ENCODE measurements around the gene RHBDD3.
A peak's percentile ranks its signal among the peaks of the same experiment; 100 is the strongest.

RHBDD3 gene

GRCh38 chr22:29269230-29269604 lies 1.4 kb upstream of the RHBDD3 start:
- DNase-seq (ENCODE audit: low spot score) = no peak

GRCh38 chr22:29268511-29269229 lies 889 bp upstream of the RHBDD3 start:
- peak; percentile 53 for DNase-seq (ENCODE audit: low spot score)

- no peak for DNase-seq (ENCODE audit: low spot score)
Measured at GRCh38 chr22:29267462-29267857, 321 bp downstream of the RHBDD3 start.

GRCh38 chr22:29266564-29267461 lies 968 bp downstream of the RHBDD3 start:
- DNase-seq (ENCODE audit: low spot score) = no peak

- DNase-seq (ENCODE audit: low spot score) = no peak
Measured at GRCh38 chr22:29265929-29266328, 1.9 kb downstream of the RHBDD3 start.

- DNase-seq (ENCODE audit: low spot score) = no peak
Measured at GRCh38 chr22:29265305-29265704, 2.5 kb downstream of the RHBDD3 start.

GRCh38 chr22:29263791-29264276 lies 3.9 kb downstream of the RHBDD3 start:
- no peak for DNase-seq (ENCODE audit: low spot score)

- DNase-seq (ENCODE audit: low spot score) = no peak
Measured at GRCh38 chr22:29260601-29261315, 7.0 kb downstream of the RHBDD3 start.

GRCh38 chr22:29260031-29260560 lies 7.7 kb downstream of the RHBDD3 start:
- no peak for DNase-seq (ENCODE audit: low spot score)

- DNase-seq (ENCODE audit: low spot score) = no peak
Measured at GRCh38 chr22:29259253-29259899, 8.4 kb downstream of the RHBDD3 start.

- no peak for DNase-seq (ENCODE audit: low spot score)
Measured at GRCh38 chr22:29258407-29259252, 9.2 kb downstream of the RHBDD3 start.

- no peak for DNase-seq (ENCODE audit: low spot score)
Measured at GRCh38 chr22:29257751-29258181, 10.0 kb downstream of the RHBDD3 start.

- no peak for DNase-seq (ENCODE audit: low spot score)
Measured at GRCh38 chr22:29256606-29257325, 11.0 kb downstream of the RHBDD3 start.

- DNase-seq (ENCODE audit: low spot score) = no peak
Measured at GRCh38 chr22:29255064-29255621, 12.6 kb downstream of the RHBDD3 start.

GRCh38 chr22:29254286-29254660 lies 13.5 kb downstream of the RHBDD3 start:
- no peak for DNase-seq (ENCODE audit: low spot score)

- no peak for DNase-seq (ENCODE audit: low spot score)
Measured at GRCh38 chr22:29253561-29254285, 14.1 kb downstream of the RHBDD3 start.

GRCh38 chr22:29251981-29252911 lies 15.5 kb downstream of the RHBDD3 start:
- DNase-seq (ENCODE audit: low spot score) = no peak

- DNase-seq (ENCODE audit: low spot score) = no peak
Measured at GRCh38 chr22:29251265-29251664, 16.5 kb downstream of the RHBDD3 start.
